NCI-H1092 (cell line): ENCODE data around the gene ARHGEF28.
A peak's percentile ranks its signal among the peaks of the same experiment; 100 is the strongest.

Source experiments
- DNase-seq: peaks from one replicate; lab custom pipeline; 2025; lab: John Stamatoyannopoulos, UW

The ARHGEF28 gene

DNA sequence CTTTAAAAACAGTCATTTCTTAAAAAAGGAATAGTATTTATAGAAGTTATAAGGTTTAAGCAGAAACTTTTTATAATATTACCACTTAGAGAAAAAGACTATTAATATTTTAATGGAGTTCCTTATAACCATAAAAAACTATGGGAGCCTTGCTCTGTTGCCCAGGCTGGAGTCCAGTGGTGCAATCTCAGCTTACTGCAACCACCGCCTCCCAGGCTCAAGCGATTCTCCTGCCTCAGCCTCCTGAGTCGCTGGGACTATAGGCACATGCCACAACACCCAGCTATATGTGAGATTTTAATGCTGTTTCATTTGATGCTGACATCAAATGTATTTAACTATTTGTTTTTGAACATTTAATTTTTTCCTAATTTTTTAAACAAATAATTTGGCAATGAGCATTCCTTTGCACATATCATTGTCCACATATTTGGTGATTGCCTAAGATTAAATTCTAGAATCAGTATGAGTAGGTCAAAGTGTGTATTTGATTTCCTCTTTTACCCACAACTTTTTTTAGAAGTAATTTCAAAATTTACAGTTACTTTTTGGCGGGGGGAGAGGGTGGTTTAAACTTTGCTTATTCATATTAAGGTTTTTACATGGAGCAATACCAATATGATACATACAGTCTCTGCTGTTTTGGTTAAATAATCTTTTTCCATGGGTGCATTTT is 235.5 kb downstream of the ARHGEF28 start:
- no peak for DNase-seq

DNA sequence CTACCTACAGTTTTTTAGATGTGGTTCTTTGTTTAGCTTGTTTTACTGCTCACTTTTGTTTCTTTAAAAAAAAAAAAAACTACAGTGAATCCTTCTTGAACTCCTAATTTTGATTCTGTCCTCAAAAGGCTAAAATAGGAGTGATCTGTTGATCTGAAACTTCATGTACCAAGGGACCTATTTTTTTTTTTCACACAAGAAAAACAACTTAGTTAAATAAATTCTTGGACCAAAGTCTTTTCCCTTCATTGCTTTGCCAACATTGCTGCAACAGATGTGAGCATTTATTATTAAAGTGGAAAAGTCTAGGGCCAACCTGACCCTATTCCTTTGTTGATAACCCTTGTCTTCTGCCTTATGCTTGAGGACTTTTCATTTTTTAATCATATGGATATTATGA is 236.8 kb downstream of the ARHGEF28 start:
- no peak for DNase-seq

DNA sequence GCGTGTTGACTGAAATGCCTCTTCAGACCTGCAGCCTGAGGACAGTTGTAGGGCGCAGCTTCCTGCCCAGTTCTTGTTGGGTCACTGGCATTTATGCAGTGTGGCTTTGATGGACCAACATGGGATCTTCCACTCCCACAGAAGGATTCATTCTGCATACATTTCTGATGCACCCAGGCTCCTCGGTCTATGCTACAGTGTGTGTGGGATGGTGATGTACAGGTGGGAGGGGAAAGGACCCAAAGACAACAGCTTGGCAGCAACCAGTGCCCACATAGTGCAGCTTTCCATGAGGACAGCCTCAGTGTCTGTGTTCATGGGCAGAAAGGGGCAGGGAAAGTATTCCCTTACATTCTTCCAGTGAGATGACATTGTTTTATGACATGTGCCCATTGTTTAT is 237.9 kb downstream of the ARHGEF28 start:
- no peak for DNase-seq

- no peak for DNase-seq
These were observed 239.3 kb downstream of the ARHGEF28 start for GRCh38 chr5:73865315-73865714.

- no peak for DNase-seq
These were observed 241.6 kb downstream of the ARHGEF28 start for GRCh38 chr5:73867345-73868335.

GRCh38 chr5:73883646-73884045 is 257.6 kb downstream of the ARHGEF28 start:
- no peak for DNase-seq

DNA sequence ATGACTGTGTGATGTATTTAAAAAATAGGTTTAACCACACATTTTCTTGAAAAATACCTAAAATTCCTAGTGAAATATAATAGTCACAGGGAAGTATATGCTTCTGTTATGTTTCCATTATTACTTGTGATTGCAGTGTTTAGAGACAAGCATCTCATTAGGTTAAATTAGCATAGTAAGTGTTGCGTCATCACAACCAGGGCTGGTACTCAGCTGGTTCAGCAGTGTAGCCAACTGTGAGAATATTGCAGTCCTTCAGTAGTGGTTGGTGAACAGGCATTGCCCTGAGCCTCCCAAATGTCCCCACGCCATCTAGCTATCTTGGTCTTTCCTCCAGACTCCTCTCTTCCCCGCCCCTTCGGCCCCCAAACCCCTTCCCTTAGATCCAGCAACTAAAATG is 261.7 kb downstream of the ARHGEF28 start:
- no peak for DNase-seq

DNA sequence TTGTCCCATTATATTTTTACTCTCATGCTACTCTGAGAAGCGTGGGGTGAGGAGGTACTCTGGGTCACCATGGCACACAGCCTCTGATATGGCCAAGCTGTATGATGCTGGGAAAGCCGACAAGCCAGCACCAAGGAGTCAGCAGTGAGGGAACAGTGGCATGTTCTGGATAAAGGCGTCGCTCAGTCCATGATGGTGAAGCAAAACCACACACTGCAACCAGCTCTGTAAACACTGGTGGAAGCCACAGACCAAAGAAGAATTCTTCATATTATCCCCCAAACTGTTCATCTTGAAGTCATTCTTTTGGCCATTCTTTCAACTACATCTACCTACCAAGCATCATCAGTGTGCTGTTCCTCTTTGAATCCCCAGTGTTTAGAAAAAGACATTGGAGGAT is 264.6 kb downstream of the ARHGEF28 start:
- DNase-seq: no peak

DNA sequence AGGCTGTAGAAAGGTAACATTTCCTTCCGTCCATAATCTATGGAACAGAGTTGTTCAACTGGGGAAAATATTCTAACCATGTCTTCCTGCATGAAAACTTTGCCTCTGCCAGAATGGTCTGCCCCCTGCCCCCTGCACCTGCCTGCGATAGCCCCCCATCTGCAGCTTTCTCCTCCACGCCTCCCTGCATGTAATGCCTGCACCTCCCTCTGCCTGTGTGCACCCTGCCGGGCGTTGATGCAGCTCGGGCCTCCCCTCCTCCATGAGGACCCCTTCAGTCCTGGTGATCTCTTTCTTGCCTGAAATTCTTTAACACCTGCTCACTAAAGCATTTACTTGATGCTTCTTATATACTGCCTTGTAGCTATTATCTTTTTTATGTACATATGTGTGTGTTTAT is 266.2 kb downstream of the ARHGEF28 start:
- no peak for DNase-seq

DNA sequence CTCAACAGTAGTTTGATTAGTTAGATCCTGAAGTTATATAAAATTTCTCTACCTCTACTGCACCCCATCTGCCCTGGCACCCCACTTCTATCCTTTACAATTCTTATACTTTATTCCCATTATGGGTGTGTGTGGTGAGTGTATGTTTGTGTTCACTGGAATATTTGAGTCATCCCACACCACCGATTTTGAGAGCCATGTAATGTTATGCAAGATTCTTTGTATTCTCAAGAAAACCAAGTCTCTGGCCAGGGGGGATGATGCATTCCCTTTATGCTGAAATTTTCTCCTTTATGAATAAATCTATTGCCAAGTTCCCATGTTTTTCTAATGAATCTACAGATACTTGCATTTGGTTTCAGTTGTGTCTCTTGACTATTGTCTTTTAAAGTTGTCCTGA is 266.8 kb downstream of the ARHGEF28 start:
- DNase-seq: no peak

- DNase-seq: no peak
These were observed 267.8 kb downstream of the ARHGEF28 start for GRCh38 chr5:73893813-73894212.

DNA sequence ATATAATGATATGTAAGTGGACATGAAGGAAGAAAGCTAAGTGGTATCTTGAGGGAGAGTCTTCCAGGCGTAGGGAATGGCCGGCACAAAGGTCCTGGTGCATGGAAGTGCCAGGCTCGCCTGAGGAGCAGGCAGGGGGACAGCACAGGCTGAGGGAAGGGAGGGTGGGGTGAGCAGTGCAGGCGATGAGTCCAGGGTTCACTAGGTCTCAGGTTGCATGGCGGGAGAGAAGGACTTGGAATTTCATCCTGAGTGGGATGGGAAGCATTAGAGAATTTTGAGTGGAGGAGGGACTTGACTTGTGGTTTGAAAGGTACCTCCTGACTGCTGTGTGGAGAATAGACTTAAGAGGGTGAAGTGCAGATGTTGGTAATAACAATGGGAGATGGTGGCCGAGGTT is 268.9 kb downstream of the ARHGEF28 start:
- no peak for DNase-seq

- no peak for DNase-seq
These were observed 269.5 kb downstream of the ARHGEF28 start for GRCh38 chr5:73895471-73895870.

GRCh38 chr5:73896097-73896496 is 270.1 kb downstream of the ARHGEF28 start:
- DNase-seq: no peak

DNA sequence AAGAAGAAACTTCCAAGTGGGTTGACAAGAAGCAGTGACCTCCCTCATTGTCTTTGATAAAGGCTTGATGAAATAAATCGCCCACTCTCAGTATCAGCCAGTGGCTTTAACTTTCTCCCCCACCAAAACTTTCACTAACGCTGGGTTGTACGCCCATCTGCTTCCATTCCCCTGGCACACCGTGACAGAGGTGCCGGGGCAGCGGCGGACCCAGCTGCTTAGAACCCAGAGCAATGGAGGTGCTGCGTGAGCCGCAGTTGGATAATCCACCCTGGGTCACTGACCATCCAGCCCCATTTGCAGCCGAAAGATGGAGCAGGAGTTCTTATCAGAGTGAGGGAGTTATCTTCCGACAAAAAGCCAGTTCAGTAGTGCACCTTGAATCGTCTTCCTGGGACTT is 270.7 kb downstream of the ARHGEF28 start:
- DNase-seq: no peak

- DNase-seq: no peak
These were observed 271.9 kb downstream of the ARHGEF28 start for GRCh38 chr5:73897893-73898292.

- DNase-seq: no peak
These were observed 273.1 kb downstream of the ARHGEF28 start for GRCh38 chr5:73899055-73899454.

GRCh38 chr5:73899916-73900315 is 273.9 kb downstream of the ARHGEF28 start:
- no peak for DNase-seq

- no peak for DNase-seq
These were observed 274.6 kb downstream of the ARHGEF28 start for GRCh38 chr5:73900566-73900965.

DNA sequence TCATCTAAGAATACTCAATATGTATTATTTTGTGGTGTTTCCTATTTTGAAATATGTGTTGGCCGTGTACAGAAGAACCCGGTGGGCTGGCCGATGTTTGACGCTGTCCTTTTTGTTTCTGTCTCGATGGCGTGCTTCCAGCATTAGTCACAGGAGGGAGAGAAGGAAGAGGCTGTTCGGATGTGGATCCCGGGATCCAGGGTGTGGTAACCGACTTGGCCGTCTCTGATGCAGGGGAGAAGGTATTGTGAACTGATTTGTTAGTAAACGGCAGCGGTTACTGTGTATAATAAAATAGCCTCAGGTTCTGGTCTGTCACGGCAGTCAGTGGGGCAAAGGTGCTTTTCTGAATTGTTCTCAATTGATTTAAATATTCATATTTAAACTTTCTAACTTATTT is 275.0 kb downstream of the ARHGEF28 start:
- DNase-seq: no peak

GRCh38 chr5:73901455-73901854 is 275.5 kb downstream of the ARHGEF28 start:
- DNase-seq: no peak

GRCh38 chr5:73902327-73903051 is 276.5 kb downstream of the ARHGEF28 start:
- DNase-seq: peak; percentile 16

GRCh38 chr5:73903169-73903568 is 277.2 kb downstream of the ARHGEF28 start:
- no peak for DNase-seq
